PC-9 (cell line): ENCODE data around the gene TSPYL2. TPM values are rescaled to one million over a fixed set of nuclear protein-coding genes. Genes with fewer than 3 reads are reported as not detected.

Experiments
- BruUV-seq: library from RNA; stranded (reverse); fragments of 400-500 nt; replicated peaks from 2 replicates; lab custom pipeline; 2021; lab: Mats Ljungman, UMichigan
- CTCF ChIA-PET: fragments of 300-600 bp; sonication (Branson Sonifier 250); formaldehyde crosslinking; loops from one replicate; lab custom pipeline; 2022; ENCODE audit warnings: antibody characterized with exemption; lab: Charles Lee
- POLR2A ChIA-PET: fragments of 300-600 bp; sonication (Branson Sonifier 250); formaldehyde crosslinking; loops from one replicate; lab custom pipeline; 2022; ENCODE audit warnings: antibody characterized with exemption; ENCODE audit not compliant: unreplicated experiment; lab: Charles Lee
- DNase-seq, 2 experiments: peaks; one replicate each; pipeline versions ENCODE4 v3.0.0 to v3.0.0-alpha.2; 2015 to 2022; ENCODE audit warnings: mixed read lengths in 1 of 2
- H2AFZ ChIP-seq: fragments of 200-600 bp; sonication (generic); 2 replicates; pipeline ENCODE4 v1.8.1; 2017; ENCODE audit warnings: antibody characterized with exemption
- H3F3A ChIP-seq: fragments of 200-600 bp; sonication (generic); 2 replicates; pipeline ENCODE4 v1.8.1; 2017; ENCODE audit warnings: antibody characterized with exemption, mild to moderate bottlenecking, low read depth; ENCODE audit not compliant: insufficient read depth
- H3K27ac ChIP-seq: fragments of 200-600 bp; sonication (generic); 2 replicates; pipeline ENCODE4 v1.6.1; 2016; ENCODE audit warnings: mixed run types
- H3K27me3 ChIP-seq: fragments of 200-600 bp; sonication (generic); 2 replicates; pipeline ENCODE4 v1.6.1; 2016; ENCODE audit warnings: low read depth, mixed run types; ENCODE audit not compliant: insufficient read depth
- H3K36me3 ChIP-seq: fragments of 200-600 bp; sonication (generic); 2 replicates; pipeline ENCODE4 v1.6.1; 2016; ENCODE audit warnings: low read depth, mixed run types
- H3K4me1 ChIP-seq: fragments of 200-600 bp; sonication (generic); replicated peaks from 2 replicates; pipeline ENCODE4 v1.6.1; 2016; ENCODE audit warnings: mixed run types; ENCODE audit not compliant: insufficient read depth
- H3K4me2 ChIP-seq: fragments of 200-600 bp; sonication (generic); 2 replicates; pipeline ENCODE4 v1.6.1; 2017; ENCODE audit warnings: mixed run types
- H3K4me3 ChIP-seq: fragments of 200-600 bp; sonication (generic); 2 replicates; pipeline ENCODE4 v1.6.1; 2016; ENCODE audit warnings: mixed run types
- H3K79me2 ChIP-seq: fragments of 200-600 bp; sonication (generic); 2 replicates; pipeline ENCODE4 v1.6.1; 2017; ENCODE audit warnings: low read depth, mixed run types
- H3K9me2 ChIP-seq: fragments of 200-600 bp; sonication (generic); 2 replicates; pipeline ENCODE4 v1.8.1; 2017; ENCODE audit warnings: mild to moderate bottlenecking; ENCODE audit not compliant: insufficient read depth
- H3K9me3 ChIP-seq: fragments of 200-600 bp; sonication (generic); 2 replicates; pipeline ENCODE4 v1.8.1; 2016; ENCODE audit warnings: low read depth; ENCODE audit not compliant: insufficient read depth
- H4K20me1 ChIP-seq: fragments of 200-600 bp; sonication (generic); 2 replicates; pipeline ENCODE4 v1.8.1; 2017; ENCODE audit not compliant: insufficient read depth
- CTCF ChIP-seq: fragments of 200-600 bp; sonication (generic); conservative IDR thresholded peaks from 2 replicates; pipeline ENCODE4 v1.6.1; 2017; ENCODE audit warnings: mixed run types, antibody characterized with exemption, mild to moderate bottlenecking, moderate library complexity
- EZH2 ChIP-seq: fragments of 200-600 bp; sonication (generic); IDR thresholded peaks from 2 replicates; pipeline ENCODE4 v1.8.0; 2017; ENCODE audit warnings: antibody characterized with exemption, low read depth
- intact Hi-C: fragments of 100-400 bp; cut with micrococcal nuclease; formaldehyde crosslinking; loops from one replicate; pipeline ENCODE4 v1.10.0; 2022; ENCODE audit not compliant: unreplicated experiment
- total RNA-seq: library from RNA; stranded (reverse); gene quantifications from 2 replicates; pipeline ENCODE4 v1.2.3, GENCODE V29; 2021

The TSPYL2 gene
- total RNA-seq, 1 experiment from 2014 or later: 26.0 TPM

- Histone ChIP-seq H3K79me2 (no peaks in the 10 kb centered on the region), H3K4me2 (no peak overlapping the region), H3K27ac (no peak overlapping the region), H3F3A (no peaks in the 10 kb centered on the region), H3K4me1 (no peaks in the 10 kb centered on the region), H4K20me1 (no peaks in the 10 kb centered on the region), H2AFZ (no peak overlapping the region), H3K36me3 (no peaks in the 10 kb centered on the region), H3K4me3 (no peak overlapping the region), H3K9me2 (no peaks in the 10 kb centered on the region), H3K9me3 (no peaks in the 10 kb centered on the region), H3K27me3 (no peaks in the 10 kb centered on the region)
- POLR2A ChIA-PET: no interaction called here
- CTCF ChIA-PET: no interaction called here
- intact Hi-C loops: no loop called here
- no peak for TF ChIP-seq CTCF
- no peak for TF ChIP-seq EZH2
- no peak for DNase-seq
- no TSS peak for BruUV-seq
Observed at GRCh38 chrX:53125506-53125905, 43.3 kb downstream of the TSPYL2 start.

- Histone ChIP-seq H3K27ac (no peak overlapping the region), H3K79me2 (no peaks in the 10 kb centered on the region), H3K4me2 (no peak overlapping the region), H3K4me1 (no peaks in the 10 kb centered on the region), H3K9me2 (no peaks in the 10 kb centered on the region), H4K20me1 (no peaks in the 10 kb centered on the region), H2AFZ (no peak overlapping the region), H3F3A (no peaks in the 10 kb centered on the region), H3K27me3 (no peaks in the 10 kb centered on the region), H3K4me3 (no peak overlapping the region), H3K9me3 (no peaks in the 10 kb centered on the region), H3K36me3 (no peaks in the 10 kb centered on the region)
- intact Hi-C loops: loop anchor here (2.0 kb wide), 1 partner anchor 16 kb away; no protein-coding TSS in a partner anchor
- BruUV-seq: no TSS peak
- ChIA-PET CTCF (no interaction called here), POLR2A (no interaction called here)
- DNase-seq: no peak
- TF ChIP-seq EZH2: no peak
- no peak for TF ChIP-seq CTCF
Observed at GRCh38 chrX:53126377-53126776, 44.2 kb downstream of the TSPYL2 start.

- H3K79me2 ChIP-seq: no peaks in the 10 kb centered on the region
- no peak overlapping the region for H3K4me2 ChIP-seq
Observed at GRCh38 chrX:53128097-53128749, 46.1 kb downstream of the TSPYL2 start.

More at GRCh38 chrX:53128097-53128749, 46.1 kb downstream of the TSPYL2 start:
- TF ChIP-seq CTCF (no peak), EZH2 (no peak)
- POLR2A ChIA-PET: no interaction called here
- no peak overlapping the region for H3K4me3 ChIP-seq
- H3K4me1 ChIP-seq: no peaks in the 10 kb centered on the region
- BruUV-seq: no TSS peak
- H3F3A ChIP-seq: no peaks in the 10 kb centered on the region
- DNase-seq: no peak
- CTCF ChIA-PET: no interaction called here
- no peaks in the 10 kb centered on the region for H3K27me3 ChIP-seq
- H3K27ac ChIP-seq: no peak overlapping the region
- H3K36me3 ChIP-seq: no peaks in the 10 kb centered on the region
- intact Hi-C loops: no loop called here
- H2AFZ ChIP-seq: no peak overlapping the region
- H3K9me2 ChIP-seq: no peaks in the 10 kb centered on the region
- no peaks in the 10 kb centered on the region for H4K20me1 ChIP-seq
- H3K9me3 ChIP-seq: no peaks in the 10 kb centered on the region
